GM18498 (cell line): ENCODE data around the gene ANKAR.
"Not testable (repeated sequence)": the region's sequence is repeated elsewhere in the genome, so short reads cannot be mapped to it uniquely, and the experiment has no call there.

ENCODE experiments used
- ATAC-seq: cut with Tn5 transposase; IDR thresholded peaks from one replicate; pipeline ENCODE4 v1.9.1; 2021; ENCODE audit warnings: mild to moderate bottlenecking, moderate library complexity; ENCODE audit not compliant: unreplicated experiment

Gene ANKAR

DNA sequence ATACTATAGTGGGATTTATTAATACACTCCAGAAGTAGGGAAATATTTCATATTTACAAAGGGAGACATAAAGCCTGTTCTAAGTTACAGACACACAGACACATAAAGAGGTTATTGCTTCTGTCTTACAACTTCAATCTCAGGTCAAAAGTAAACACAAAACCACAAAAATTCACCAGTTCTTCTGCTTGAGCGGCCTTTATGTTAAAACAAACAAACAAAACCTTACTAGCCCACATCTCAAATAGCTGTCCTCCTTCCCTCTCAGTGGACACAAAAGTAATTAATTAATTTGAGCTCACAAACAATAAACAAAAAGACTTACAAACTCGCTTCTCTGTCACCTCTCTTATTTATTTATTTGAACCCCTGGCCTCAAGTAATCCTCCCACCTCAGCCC, 14.7 kb upstream of the ANKAR start:
- ATAC-seq, result no peak

GRCh38 chr2:189660803-189661147, 13.7 kb upstream of the ANKAR start:
- ATAC-seq, result no peak

DNA sequence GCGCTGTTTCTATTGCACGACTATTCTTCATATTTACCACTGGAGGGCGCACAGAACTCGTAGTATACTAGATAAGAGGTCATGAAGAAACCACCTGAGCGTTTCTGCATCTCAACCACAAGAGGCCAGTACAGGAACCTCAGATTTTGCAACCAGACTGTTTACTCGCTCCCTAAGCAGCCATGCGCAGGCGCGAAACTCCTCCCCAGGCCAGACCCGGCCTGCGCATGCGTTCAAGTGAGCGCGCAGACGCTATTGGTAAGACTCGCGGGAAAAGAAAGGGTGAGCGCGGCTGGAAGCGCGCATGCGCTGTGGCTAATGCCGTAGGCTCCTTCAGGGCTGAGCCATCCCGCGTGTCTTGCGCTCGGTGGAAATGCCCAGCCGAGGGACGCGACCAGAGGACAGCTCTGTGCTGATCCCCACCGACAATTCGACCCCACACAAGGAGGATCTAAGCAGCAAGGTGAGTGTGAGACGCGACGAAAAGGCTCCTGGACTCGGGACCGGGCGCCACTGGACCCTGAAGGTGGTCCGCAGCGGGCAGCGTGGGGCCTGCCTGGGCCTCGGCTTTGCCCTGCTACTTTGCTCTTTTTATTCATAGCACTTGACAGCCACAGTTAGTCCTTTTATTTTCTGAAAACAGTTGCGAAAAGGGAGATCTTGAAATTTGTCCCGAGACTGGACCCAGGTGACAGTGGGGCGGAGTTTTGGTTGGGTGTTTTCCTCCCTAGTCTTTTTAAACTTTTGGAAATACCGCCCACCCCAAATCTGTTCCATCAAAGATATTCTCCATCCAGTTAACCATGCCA, 13.1 kb upstream of the ANKAR start, which contains the start of gene ASNSD1:
ASNSD1 (plus strand) TSS at position 312 of the 809 bp plus-strand sequence. CDS start 4,674 bp downstream, outside the sequence.
- peak; percentile 96 for ATAC-seq

GRCh38 chr2:189661957-189662321, 12.5 kb upstream of the ANKAR start:
- ATAC-seq, result no peak

DNA sequence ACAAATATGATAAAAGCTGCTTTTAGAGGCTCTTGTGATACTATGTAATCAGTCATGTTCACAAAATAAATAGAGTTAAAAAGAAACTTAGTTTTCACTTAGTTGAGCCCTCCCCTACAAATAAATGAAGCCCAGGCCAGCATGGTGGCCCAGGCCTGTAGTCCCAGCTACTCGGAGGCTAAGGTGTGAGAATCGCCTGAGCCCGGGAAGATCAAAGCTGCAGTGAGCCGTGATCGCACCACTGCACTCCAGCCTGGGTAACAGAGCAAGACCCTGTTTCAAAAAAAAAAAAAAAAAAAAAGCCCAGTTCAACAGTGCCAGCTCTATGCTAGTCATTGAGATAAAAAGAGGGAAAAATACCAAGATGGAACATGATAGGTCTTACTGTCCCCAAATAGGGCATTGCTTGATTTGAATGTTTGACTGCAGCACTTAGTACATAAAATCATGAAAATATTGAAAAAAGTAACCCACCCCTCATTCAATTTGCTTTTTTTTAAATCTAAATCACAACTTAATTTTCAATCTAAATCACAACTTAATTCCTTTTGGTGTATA, 11.7 kb upstream of the ANKAR start:
- ATAC-seq, result no peak

DNA sequence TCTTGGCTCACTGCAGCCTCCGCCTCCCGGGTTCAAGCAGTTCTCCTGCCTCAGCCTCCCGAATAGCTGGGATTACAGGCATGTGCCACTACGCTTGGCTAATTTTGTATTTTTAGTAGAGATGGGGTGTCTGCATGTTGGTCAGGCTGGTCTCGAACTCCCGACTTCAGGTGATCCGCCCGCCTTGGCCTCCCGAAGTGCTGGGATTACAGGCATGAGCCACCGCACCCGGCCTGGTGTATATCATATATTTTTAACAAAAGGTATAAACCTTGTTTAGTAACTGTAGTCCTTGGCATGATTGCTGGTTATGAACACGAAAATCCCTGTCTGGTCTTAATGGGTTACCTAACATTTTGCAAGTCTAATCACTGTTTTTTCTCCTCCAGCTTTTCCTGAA, 11.2 kb upstream of the ANKAR start:
- not testable (repeated sequence) for ATAC-seq

GRCh38 chr2:189669913-189670312, 4.6 kb upstream of the ANKAR start:
- ATAC-seq, result no peak

- no peak for ATAC-seq
These were observed 653 bp upstream of the ANKAR start for GRCh38 chr2:189673661-189674373.

- no peak for ATAC-seq
These were observed 2.0 kb downstream of the ANKAR start for GRCh38 chr2:189676471-189676870.

DNA sequence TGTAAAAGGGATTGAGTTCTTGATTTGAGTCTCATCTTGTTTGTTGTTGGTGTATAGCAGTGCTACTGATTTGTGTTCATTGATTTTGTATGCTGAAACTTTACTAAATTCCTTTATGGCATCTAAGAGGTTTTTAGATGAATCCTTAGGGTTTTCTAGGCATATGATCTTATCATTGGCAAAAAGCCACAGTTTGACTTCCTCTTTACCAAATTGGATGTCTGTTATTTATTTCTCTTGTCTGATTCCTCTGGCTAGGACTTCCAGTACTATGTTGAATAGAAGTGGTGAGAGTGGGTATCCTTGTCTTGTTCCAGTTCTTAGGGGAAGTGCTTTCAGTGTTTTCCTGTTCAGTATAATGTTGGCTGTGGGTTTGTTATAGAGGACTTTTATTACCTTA, 4.8 kb downstream of the ANKAR start:
- no peak for ATAC-seq

GRCh38 chr2:189681203-189681602, 6.7 kb downstream of the ANKAR start:
- no peak for ATAC-seq

- ATAC-seq, result no peak
These were observed 7.4 kb downstream of the ANKAR start for GRCh38 chr2:189681903-189682302.

- ATAC-seq, result no peak
These were observed 8.9 kb downstream of the ANKAR start for GRCh38 chr2:189683348-189683747.

GRCh38 chr2:189684811-189685210, 10.3 kb downstream of the ANKAR start:
- ATAC-seq, result no peak

DNA sequence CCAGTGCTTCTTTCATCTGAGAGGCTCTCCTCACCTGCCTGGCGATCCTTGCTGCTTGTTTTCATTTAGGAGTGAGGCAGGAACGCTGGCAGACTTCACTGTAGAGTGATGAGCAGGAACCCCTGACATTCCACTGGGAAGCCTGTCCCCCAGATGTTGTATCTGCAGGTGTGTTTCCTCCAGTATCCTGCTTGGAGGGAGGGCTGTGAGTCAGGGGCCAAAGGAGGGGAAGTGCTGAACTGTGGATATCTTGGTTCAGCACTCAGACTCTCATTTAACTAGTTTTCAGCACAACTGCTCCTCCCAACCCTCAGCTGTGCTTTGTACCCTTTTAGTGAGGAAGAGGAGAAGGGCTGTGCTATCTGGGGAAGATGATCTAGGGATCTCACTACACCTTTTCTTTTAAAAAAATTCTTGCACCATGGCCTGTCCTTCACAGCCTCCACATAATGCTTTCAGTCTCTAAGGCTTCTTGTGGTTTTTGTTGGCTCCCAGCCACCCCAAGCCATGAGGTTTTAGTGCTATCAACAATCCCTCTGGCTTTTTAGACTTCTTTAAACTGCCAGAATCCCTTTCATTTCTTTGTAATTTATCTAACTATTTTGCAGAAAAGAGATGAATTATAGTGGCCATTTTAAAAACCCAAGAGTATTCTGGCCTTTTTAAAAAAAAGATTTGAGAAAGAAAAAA, 11.2 kb downstream of the ANKAR start:
- ATAC-seq, result peak; percentile 85

- not testable (repeated sequence) for ATAC-seq
These were observed 13.3 kb downstream of the ANKAR start for GRCh38 chr2:189687796-189688195.

DNA sequence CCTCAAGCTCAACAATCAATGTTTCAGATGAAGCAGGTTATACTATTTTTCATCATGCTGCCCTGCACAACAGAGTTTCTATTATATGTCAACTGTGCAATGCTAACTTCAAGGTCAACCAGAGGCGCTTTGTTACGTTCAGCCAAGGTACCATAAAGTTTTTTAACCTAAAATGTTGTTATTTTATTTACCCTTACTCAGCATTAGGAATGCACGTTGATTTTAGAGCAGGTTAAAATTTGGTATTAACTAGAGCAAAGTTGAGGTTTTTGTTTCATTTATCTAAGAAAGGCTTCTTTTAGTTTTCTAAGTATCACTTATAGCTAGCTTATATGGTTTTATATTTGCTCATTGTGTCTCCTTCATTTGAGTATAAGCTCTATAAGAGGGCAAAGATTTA, 21.8 kb downstream of the ANKAR start:
- ATAC-seq, result no peak

GRCh38 chr2:189698020-189698887, 23.8 kb downstream of the ANKAR start:
- peak; percentile 62 for ATAC-seq

- no peak for ATAC-seq
These were observed 26.2 kb downstream of the ANKAR start for GRCh38 chr2:189700681-189701080.

DNA sequence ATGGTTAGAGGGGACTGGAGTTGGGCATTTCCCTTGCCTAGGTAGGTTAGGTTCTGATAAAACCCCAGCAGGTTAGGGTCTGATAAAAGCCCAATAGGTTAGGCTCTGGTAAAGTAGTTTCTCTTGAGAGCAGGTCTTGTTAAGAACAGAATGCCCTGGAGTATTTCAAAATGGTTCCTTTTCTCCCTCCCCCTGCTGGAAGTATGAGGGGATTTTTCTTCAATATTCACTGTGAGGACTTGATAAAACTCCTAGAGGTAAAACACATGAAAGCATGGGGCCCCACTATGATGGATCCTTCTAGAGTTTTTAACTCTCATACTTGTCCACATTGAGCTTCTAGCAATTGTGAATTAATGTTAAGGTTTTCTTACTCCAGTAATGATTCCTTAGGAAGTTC, 27.6 kb downstream of the ANKAR start:
- no peak for ATAC-seq
